HG03066 (cell line): ENCODE measurements around the gene POC5.
"Not testable (repeated sequence)": the region's sequence is repeated elsewhere in the genome, so short reads cannot be mapped to it uniquely, and the experiment has no call there.

ENCODE experiments used
- ATAC-seq: cut with Tn5 transposase; IDR thresholded peaks from one replicate; pipeline ENCODE4 v1.9.1; 2021; ENCODE audit warnings: low read depth; ENCODE audit not compliant: unreplicated experiment

The POC5 gene

GRCh38 chr5:75717082-75717922 is at the start of gene POC5:
Gene POC5, minus strand, starts transcription at chr5:75717437. Its CDS starts 4,500 bp downstream, at chr5:75712937.
- ATAC-seq = peak; percentile 93

- ATAC-seq = no peak
Measured at GRCh38 chr5:75758116-75758515, 40.9 kb upstream of the POC5 start.

GRCh38 chr5:75756981-75757380 is 39.7 kb upstream of the POC5 start:
- ATAC-seq = no peak

- ATAC-seq = no peak
Measured at GRCh38 chr5:75756211-75756610, 39.0 kb upstream of the POC5 start.

- no peak for ATAC-seq
Measured at GRCh38 chr5:75753182-75753581, 35.9 kb upstream of the POC5 start.

- no peak for ATAC-seq
Measured at GRCh38 chr5:75744355-75744754, 27.1 kb upstream of the POC5 start.

- ATAC-seq = no peak
Measured at GRCh38 chr5:75736273-75736672, 19.0 kb upstream of the POC5 start.

- ATAC-seq = no peak
Measured at GRCh38 chr5:75734913-75735789, 17.9 kb upstream of the POC5 start.

GRCh38 chr5:75733767-75734166 is 16.5 kb upstream of the POC5 start:
- ATAC-seq = no peak

GRCh38 chr5:75731515-75731914 is 14.3 kb upstream of the POC5 start:
- ATAC-seq = not testable (repeated sequence)

GRCh38 chr5:75729321-75729720 is 12.1 kb upstream of the POC5 start:
- ATAC-seq = no peak

GRCh38 chr5:75727931-75728330 is 10.7 kb upstream of the POC5 start:
- no peak for ATAC-seq

- not testable (repeated sequence) for ATAC-seq
Measured at GRCh38 chr5:75726224-75726623, 9.0 kb upstream of the POC5 start.

GRCh38 chr5:75723378-75723777 is 6.1 kb upstream of the POC5 start:
- no peak for ATAC-seq

- no peak for ATAC-seq
Measured at GRCh38 chr5:75721573-75721972, 4.3 kb upstream of the POC5 start.

GRCh38 chr5:75720882-75721281 is 3.6 kb upstream of the POC5 start:
- no peak for ATAC-seq

GRCh38 chr5:75716715-75717081 is 539 bp downstream of the POC5 start:
- peak; percentile 8 for ATAC-seq

GRCh38 chr5:75712091-75712490 is 5.1 kb downstream of the POC5 start:
- no peak for ATAC-seq

GRCh38 chr5:75711151-75711550 is 6.1 kb downstream of the POC5 start:
- ATAC-seq = no peak

- no peak for ATAC-seq
Measured at GRCh38 chr5:75710637-75711036, 6.6 kb downstream of the POC5 start.

- no peak for ATAC-seq
Measured at GRCh38 chr5:75707911-75708509, 9.2 kb downstream of the POC5 start.
